ENCODE results near the gene ZFC3H1. TPM values are rescaled to one million over a fixed set of nuclear protein-coding genes. Genes with fewer than 3 reads are reported as not detected.
A peak's percentile ranks its signal among the peaks of the same experiment; 100 is the strongest.

ZFC3H1 gene
- total and polyA plus RNA-seq, 8 donors, result 8.6 to 32.6 (median 18.8) TPM

GRCh38 chr12:71641390-71641789, 22.3 kb downstream of the ZFC3H1 start:
- Histone ChIP-seq H3K4me1 (peaks cover 0 to 10% (median 0%) of the 10 kb centered on the region in 3 donors), H3K27ac (no peak overlapping the region), H3K9me3 (no peaks in the 10 kb centered on the region), H3K27me3 (no peaks in the 10 kb centered on the region), H3K4me3 (no peak overlapping the region), H3K36me3 (peaks cover 2 to 59% (median 14%) of the 10 kb centered on the region in 3 donors)
- DNase-seq (no peak), FAIRE-seq (no peak), ATAC-seq (no peak)
- intact Hi-C loops (cut with DNase I), result no loop called here
- WGBS, 2 donors, result 78 to 91% methylated on average over 2 of the region's 2 CpGs
- no peak for TF ChIP-seq CTCF (IDR thresholded peaks at IDR 0.05)

- no peak for FAIRE-seq
- TF ChIP-seq CTCF (IDR thresholded peaks at IDR 0.05), result no peak
- no peak overlapping the region for H3K4me3 ChIP-seq
- peaks cover 2 to 68% (median 12%) of the 10 kb centered on the region in 3 donors for H3K36me3 ChIP-seq
- H3K4me1 ChIP-seq, result peaks cover 0 to 5% (median 0%) of the 10 kb centered on the region in 3 donors
- no peaks in the 10 kb centered on the region for H3K27me3 ChIP-seq
- WGBS, 2 donors, result 97 to 100% methylated on average over 2 of the region's 2 CpGs
- peak in 3 of 6 donors; percentile 26 to 42 (median 27) for DNase-seq
- ATAC-seq, result peak in 3 of 4 donors; percentile 30 to 52 (median 38)
- no peaks in the 10 kb centered on the region for H3K9me3 ChIP-seq
- H3K27ac ChIP-seq, result no peak overlapping the region
- intact Hi-C loops (cut with DNase I), result no loop called here
Observed at GRCh38 chr12:71640316-71640715, 23.3 kb downstream of the ZFC3H1 start.

- no peak overlapping the region for H3K4me3 ChIP-seq
- H3K9me3 ChIP-seq, result no peaks in the 10 kb centered on the region
- FAIRE-seq, result no peak
- no peak for TF ChIP-seq CTCF (IDR thresholded peaks at IDR 0.05)
- WGBS, 2 donors, result 83 to 84% methylated on average over 2 of the region's 2 CpGs
- no peak overlapping the region for H3K27ac ChIP-seq
- peaks cover 2 to 75% (median 15%) of the 10 kb centered on the region in 3 donors for H3K36me3 ChIP-seq
- peak in 2 of 4 donors; percentile 41 to 53 for ATAC-seq
- H3K27me3 ChIP-seq, result no peaks in the 10 kb centered on the region
- peaks cover 0 to 4% (median 0%) of the 10 kb centered on the region in 3 donors for H3K4me1 ChIP-seq
- intact Hi-C loops (cut with DNase I), result no loop called here
- DNase-seq, result no peak
Observed at GRCh38 chr12:71639341-71639760, 24.3 kb downstream of the ZFC3H1 start.

GRCh38 chr12:71638499-71638898, 25.1 kb downstream of the ZFC3H1 start:
- TF ChIP-seq CTCF (IDR thresholded peaks at IDR 0.05), result no peak
- Histone ChIP-seq H3K27me3 (no peaks in the 10 kb centered on the region), H3K4me3 (no peak overlapping the region), H3K9me3 (no peaks in the 10 kb centered on the region), H3K4me1 (peaks cover 0 to 4% (median 0%) of the 10 kb centered on the region in 3 donors), H3K36me3 (peaks cover 2 to 76% (median 22%) of the 10 kb centered on the region in 3 donors), H3K27ac (no peak overlapping the region)
- DNase-seq (no peak), ATAC-seq (no peak), FAIRE-seq (peak; percentile 20)
- intact Hi-C loops (cut with DNase I), result no loop called here

- Histone ChIP-seq H3K9me3 (no peaks in the 10 kb centered on the region), H3K27me3 (no peaks in the 10 kb centered on the region), H3K36me3 (peaks cover 5 to 77% (median 20%) of the 10 kb centered on the region in 3 donors), H3K4me1 (no peaks in the 10 kb centered on the region), H3K27ac (no peak overlapping the region), H3K4me3 (no peak overlapping the region)
- peak; percentile 27 to 66 (median 49) for TF ChIP-seq CTCF (IDR thresholded peaks at IDR 0.05)
- ATAC-seq, result peak in 3 of 4 donors; percentile 71 to 84 (median 82)
- DNase-seq, result no peak
- intact Hi-C loops (cut with DNase I), result no loop called here
- FAIRE-seq, result peak; percentile 65
- 25 to 28% methylated on average over 3 of the region's 3 CpGs for WGBS, 2 donors
Observed at GRCh38 chr12:71636704-71637115, 26.9 kb downstream of the ZFC3H1 start.

Data from pancreas (tissue), 10 donors.